AG04450 (cell line): ENCODE data around the gene GRID1. TPM values are rescaled to one million over a fixed set of nuclear protein-coding genes. Genes with fewer than 3 reads are reported as not detected.

Experiments used
- CTCF ChIA-PET: fragments of 300-600, 350-600 bp; formaldehyde crosslinking; extraction: SDS; loops from one replicate; lab custom pipeline; 2022; ENCODE audit warnings: antibody characterized with exemption, inconsistent platforms; lab: Charles Lee
- POLR2A ChIA-PET: fragments of 350-600 bp; formaldehyde crosslinking; extraction: SDS; loops from one replicate; lab custom pipeline; 2021; ENCODE audit warnings: antibody characterized with exemption, inconsistent platforms; lab: Yijun Ruan, JAX
- DNase-seq: peaks from one replicate; pipeline ENCODE4 v3.0.0-alpha.2; 2011; ENCODE audit warnings: low read depth, low spot score
- H3K27ac ChIP-seq: one replicate; pipeline ENCODE4 v1.5.1; 2012; ENCODE audit warnings: low read depth, low read length, control low read depth
- H3K27me3 ChIP-seq: one replicate; pipeline ENCODE4 v1.6.0; 2012; ENCODE audit warnings: low read length; ENCODE audit not compliant: control insufficient read depth, insufficient read depth
- H3K4me3 ChIP-seq: 2 replicates; pipeline ENCODE4 v1.5.1; 2011; ENCODE audit warnings: mild to moderate bottlenecking, low read depth, low read length, control low read depth
- H3K9me3 ChIP-seq: 2 replicates; pipeline ENCODE4 v1.5.1; 2012; ENCODE audit warnings: low read length; ENCODE audit not compliant: control insufficient read depth, insufficient read depth
- CTCF ChIP-seq: IDR thresholded peaks from 2 replicates; pipeline ENCODE4 v1.5.1; 2011; ENCODE audit warnings: low read depth, low read length, control low read depth, inconsistent platforms
- polyA plus RNA-seq: library from polyadenylated mRNA; depleted of rRNA; stranded (reverse); fragments of >200 nt; gene quantifications from 2 replicates; pipeline ENCODE4 v1.2.3, GENCODE V29; 2011

Gene GRID1
- polyA plus RNA-seq, 1 experiment: not detected

GRCh38 chr10:86265236-86265894 lies 101.2 kb downstream of the GRID1 start:
- H3K27ac ChIP-seq: no peak overlapping the region
- no peak for DNase-seq

GRCh38 chr10:86264481-86265231 lies 101.9 kb downstream of the GRID1 start:
- no peaks in the 10 kb centered on the region for H3K27me3 ChIP-seq
- no peak overlapping the region for H3K27ac ChIP-seq
- H3K9me3 ChIP-seq: no peaks in the 10 kb centered on the region
- H3K4me3 ChIP-seq: no peak overlapping the region
- no peak for TF ChIP-seq CTCF
- DNase-seq: no peak
- POLR2A ChIA-PET: no interaction called here
- CTCF ChIA-PET: interaction anchor here (0.5 kb wide), 1 partner anchor 121 kb away, joined by 5 read pairs; no protein-coding TSS in a partner anchor

More at GRCh38 chr10:86265236-86265894, 101.2 kb downstream of the GRID1 start:
- Histone ChIP-seq H3K9me3 (no peaks in the 10 kb centered on the region), H3K4me3 (no peak overlapping the region), H3K27me3 (no peaks in the 10 kb centered on the region)
- ChIA-PET CTCF (no interaction called here), POLR2A (no interaction called here)
- TF ChIP-seq CTCF: no peak

- no peaks in the 10 kb centered on the region for H3K27me3 ChIP-seq
- CTCF ChIA-PET: interaction anchor here (0.5 kb wide), 1 partner anchor 120 kb away, joined by 5 read pairs; no protein-coding TSS in a partner anchor
- no peaks in the 10 kb centered on the region for H3K9me3 ChIP-seq
- TF ChIP-seq CTCF: no peak
- DNase-seq: no peak
- no peak overlapping the region for H3K4me3 ChIP-seq
- POLR2A ChIA-PET: no interaction called here
- H3K27ac ChIP-seq: no peak overlapping the region
Observed at GRCh38 chr10:86263907-86264306, 102.7 kb downstream of the GRID1 start.

GRCh38 chr10:86263209-86263608 lies 103.4 kb downstream of the GRID1 start:
- Histone ChIP-seq H3K27me3 (no peaks in the 10 kb centered on the region), H3K27ac (no peak overlapping the region), H3K9me3 (no peaks in the 10 kb centered on the region), H3K4me3 (no peak overlapping the region)
- no peak for DNase-seq
- CTCF ChIA-PET: no interaction called here
- no peak for TF ChIP-seq CTCF
- POLR2A ChIA-PET: no interaction called here

DNA sequence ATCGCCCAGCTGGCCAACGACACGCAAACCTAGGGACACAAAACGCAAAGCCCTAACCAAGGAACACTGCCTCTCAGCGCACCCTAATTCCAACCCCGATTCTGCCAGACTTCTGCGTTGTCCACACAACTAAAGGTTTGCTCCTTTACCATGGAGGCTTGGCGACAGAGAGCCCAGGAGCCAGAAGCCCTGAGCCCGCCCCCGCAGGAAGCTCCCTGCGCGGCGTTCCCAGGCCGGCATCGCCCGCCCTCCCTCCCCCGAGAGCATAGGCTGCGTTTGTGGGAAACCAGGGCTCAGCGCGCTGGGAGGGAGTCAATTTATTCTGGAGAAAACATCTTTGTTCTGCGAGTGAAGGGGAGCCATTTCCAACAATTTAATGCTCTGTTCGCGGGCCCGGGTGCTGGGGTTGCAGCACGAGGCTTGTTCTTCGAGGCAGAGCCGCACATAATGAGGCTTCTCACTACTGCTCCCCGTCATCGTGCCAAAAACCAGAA lies 103.9 kb downstream of the GRID1 start:
- DNase-seq: no peak
- H3K27me3 ChIP-seq: no peaks in the 10 kb centered on the region
- no peak overlapping the region for H3K27ac ChIP-seq
- ChIA-PET CTCF (no interaction called here), POLR2A (no interaction called here)
- no peaks in the 10 kb centered on the region for H3K9me3 ChIP-seq
- H3K4me3 ChIP-seq: no peak overlapping the region
- TF ChIP-seq CTCF: no peak
